Endodermal cell (in vitro differentiated cells): Measurements from ENCODE around the gene HELQ. TPM values are rescaled to one million over a fixed set of nuclear protein-coding genes. Genes with fewer than 3 reads are reported as not detected.

Experiments
- DNase-seq: peaks from one replicate; pipeline ENCODE4 v3.0.0-alpha.2; 2017
- H3K27ac ChIP-seq: 2 replicates; pipeline ENCODE4 v1.5.1; 2013; ENCODE audit warnings: mild to moderate bottlenecking, low read depth, low read length, moderate library complexity
- H3K27me3 ChIP-seq: 2 replicates; pipeline ENCODE4 v1.6.1; 2013; ENCODE audit warnings: mild to moderate bottlenecking, low read length, moderate library complexity; ENCODE audit not compliant: insufficient read depth, control insufficient read depth, poor library complexity, severe bottlenecking
- H3K36me3 ChIP-seq: 2 replicates; pipeline ENCODE4 v1.7.0; 2013; ENCODE audit warnings: mild to moderate bottlenecking, low read length, moderate library complexity; ENCODE audit not compliant: control insufficient read depth, insufficient read depth
- H3K4me1 ChIP-seq: one replicate; pipeline ENCODE4 v1.7.0; 2013; ENCODE audit warnings: low read length; ENCODE audit not compliant: control insufficient read depth, insufficient read depth
- H3K4me3 ChIP-seq: 2 replicates; pipeline ENCODE4 v1.5.1; 2013; ENCODE audit warnings: mild to moderate bottlenecking, low read length, moderate library complexity
- H3K9ac ChIP-seq: 2 replicates; pipeline ENCODE4 v1.6.1; 2013; ENCODE audit warnings: mild to moderate bottlenecking, low read length, moderate library complexity; ENCODE audit not compliant: poor library complexity, severe bottlenecking; ENCODE audit errors: extremely low read depth
- H3K9me3 ChIP-seq: 2 replicates; pipeline ENCODE4 v1.6.1; 2013; ENCODE audit warnings: mild to moderate bottlenecking, low read length, moderate library complexity; ENCODE audit not compliant: control insufficient read depth
- H3K27ac Mint-ChIP-seq: 2 replicates; pipeline ENCODE4 v1.8.0; 2020; ENCODE audit warnings: mixed read lengths
- H3K27me3 Mint-ChIP-seq: 2 replicates; pipeline ENCODE4 v1.8.0; 2021; ENCODE audit warnings: mild to moderate bottlenecking, mixed read lengths; ENCODE audit not compliant: insufficient read depth
- H3K36me3 Mint-ChIP-seq: 2 replicates; pipeline ENCODE4 v1.8.0; 2020; ENCODE audit warnings: low read depth, mixed read lengths
- H3K4me1 Mint-ChIP-seq: 2 replicates; pipeline ENCODE4 v1.8.0; 2020; ENCODE audit warnings: mixed read lengths
- H3K4me3 Mint-ChIP-seq: 2 replicates; pipeline ENCODE4 v1.8.0; 2020; ENCODE audit warnings: mild to moderate bottlenecking, moderate library complexity, mixed read lengths
- H3K9me3 Mint-ChIP-seq: 2 replicates; pipeline ENCODE4 v1.8.0; 2020; ENCODE audit warnings: mild to moderate bottlenecking, mixed read lengths
- WGBS, 2 experiments: methylation state at CpG; one replicate each; pipeline versions ENCODE4 v1.1.5 to v1.1.7; 2013; ENCODE audit warnings: missing lambda C conversion rate in 2 of 2, mixed read lengths in 1 of 2; ENCODE audit not compliant: insufficient coverage in 1 of 2, insufficient read length in 1 of 2; 5-methylcytosine and 5-hydroxymethylcytosine counted together
- long read RNA-seq, 4 experiments: library from polyadenylated mRNA in 2 of 4; library from RNA in 1 of 4; library from capped mRNA in 1 of 4; stranded (forward) in 3 of 4; unstranded in 1 of 4; transcript quantifications; one replicate each; pipeline ENCODE4 v2.0.0, GENCODE V29; 2020 to 2021; ENCODE audit warnings: inconsistent platforms in 1 of 4
- polyA plus RNA-seq, 2 experiments: library from polyadenylated mRNA; stranded (reverse); fragments of 50-300 nt; gene quantifications; one replicate each; pipeline ENCODE4 v1.2.3, GENCODE V29; 2013
- total RNA-seq, 2 donors: library from RNA; stranded (reverse); fragmentation: NEBNext Ultra II Directional in 1 of 2; extraction: Animal tissue kit (Norgen Biotek cat#: 25700) in 1 of 2; gene quantifications; 2 replicates in 1 of 2; 3 replicates in 1 of 2; pipeline ENCODE4 v1.2.1, GENCODE V29; 2021
- TF ChIP-seq, protein P1 (sequence below): fragments of 200-600 bp; sonication (generic); conservative IDR thresholded peaks from 2 replicates; pipeline ENCODE4 v1.5.0; 2021; ENCODE audit warnings: antibody characterized with exemption, mild to moderate bottlenecking

HELQ gene
- 10 to 100 TPM; 13.8 to 14.5 TPM for total RNA-seq
- polyA plus RNA-seq (2013, experiment 1 of 2) = 11.9 TPM
- 10.6 TPM for polyA plus RNA-seq (2013, experiment 2 of 2)
- long read RNA-seq, experiment 1, partial matches to known transcripts = 6 of 9 reads
- long read RNA-seq, experiment 1, other reads (novel, unspliced or antisense) = 1 of 9 reads
- long read RNA-seq, experiment 2, partial matches to known transcripts = 4 of 14 reads
- long read RNA-seq, experiment 2, other reads (novel, unspliced or antisense) = 6 of 14 reads
- long read RNA-seq, experiment 3, transcript HELQ-206 (2 exons, 574 nt) = minor isoform, 6 of 49 reads
- long read RNA-seq, experiment 3, transcript HELQ-202 (2 exons, 744 nt) = major isoform, 7 of 49 reads
- long read RNA-seq, experiment 3, transcript HELQ-201 (18 exons, 3,579 nt) = minor isoform, 5 of 49 reads
- long read RNA-seq, experiment 3, partial matches to known transcripts = 23 of 49 reads
- long read RNA-seq, experiment 3, other reads (novel, unspliced or antisense) = 6 of 49 reads
- long read RNA-seq, experiment 4, transcript HELQ-202 (2 exons, 744 nt) = major isoform, 10 of 31 reads
- long read RNA-seq, experiment 4, transcript HELQ-206 (2 exons, 574 nt) = minor isoform, 8 of 31 reads
- long read RNA-seq, experiment 4, partial matches to known transcripts = 12 of 31 reads
- long read RNA-seq, experiment 4, other reads (novel, unspliced or antisense) = 1 of 31 reads

- H3K9ac ChIP-seq = peak within 1 kb of the TSS; percentile 84
- Mint-ChIP-seq H3K4me1 (peaks cover 5% of the 10 kb centered on the region), H3K36me3 (peaks cover 41% of the 10 kb centered on the region), H3K27ac (peak within 1 kb of the TSS; percentile 100), H3K4me3 (peak within 1 kb of the TSS; percentile 99), H3K27me3 (no peaks in the 10 kb centered on the region), H3K9me3 (no peaks in the 10 kb centered on the region)
- no peaks in the 10 kb centered on the region for H3K4me1 ChIP-seq
- H3K36me3 ChIP-seq = peaks cover 55% of the 10 kb centered on the region
- DNase-seq = peak; percentile 98
- TF ChIP-seq, protein P1, sequence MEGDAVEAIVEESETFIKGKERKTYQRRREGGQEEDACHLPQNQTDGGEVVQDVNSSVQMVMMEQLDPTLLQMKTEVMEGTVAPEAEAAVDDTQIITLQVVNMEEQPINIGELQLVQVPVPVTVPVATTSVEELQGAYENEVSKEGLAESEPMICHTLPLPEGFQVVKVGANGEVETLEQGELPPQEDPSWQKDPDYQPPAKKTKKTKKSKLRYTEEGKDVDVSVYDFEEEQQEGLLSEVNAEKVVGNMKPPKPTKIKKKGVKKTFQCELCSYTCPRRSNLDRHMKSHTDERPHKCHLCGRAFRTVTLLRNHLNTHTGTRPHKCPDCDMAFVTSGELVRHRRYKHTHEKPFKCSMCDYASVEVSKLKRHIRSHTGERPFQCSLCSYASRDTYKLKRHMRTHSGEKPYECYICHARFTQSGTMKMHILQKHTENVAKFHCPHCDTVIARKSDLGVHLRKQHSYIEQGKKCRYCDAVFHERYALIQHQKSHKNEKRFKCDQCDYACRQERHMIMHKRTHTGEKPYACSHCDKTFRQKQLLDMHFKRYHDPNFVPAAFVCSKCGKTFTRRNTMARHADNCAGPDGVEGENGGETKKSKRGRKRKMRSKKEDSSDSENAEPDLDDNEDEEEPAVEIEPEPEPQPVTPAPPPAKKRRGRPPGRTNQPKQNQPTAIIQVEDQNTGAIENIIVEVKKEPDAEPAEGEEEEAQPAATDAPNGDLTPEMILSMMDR = peak; percentile 55
- H3K27ac ChIP-seq = peak within 1 kb of the TSS; percentile 82
- H3K27me3 ChIP-seq = no peaks in the 10 kb centered on the region
- H3K9me3 ChIP-seq = no peaks in the 10 kb centered on the region
- 0% methylated on average over 19 to 58 of the region's 58 CpGs for WGBS, 2 experiments
- H3K4me3 ChIP-seq = peak within 1 kb of the TSS; percentile 95
Observed at GRCh38 chr4:83455281-83456183, at the start of gene HELQ, which contains the start of gene MRPS18C. HELQ (minus strand) TSS chr4:83455823; CDS start chr4:83455693, 130 bp downstream. MRPS18C (plus strand) TSS chr4:83456058; CDS start chr4:83456078, 20 bp downstream.

- TF ChIP-seq, protein P1 = no peak
- H3K36me3 ChIP-seq = no peaks in the 10 kb centered on the region
- Mint-ChIP-seq H3K4me3 (no peak overlapping the region), H3K4me1 (no peaks in the 10 kb centered on the region), H3K27ac (no peak overlapping the region), H3K9me3 (no peaks in the 10 kb centered on the region), H3K36me3 (no peaks in the 10 kb centered on the region), H3K27me3 (no peaks in the 10 kb centered on the region)
- 98% methylated on average over 8 to 10 of the region's 10 CpGs for WGBS, 2 experiments
- no peaks in the 10 kb centered on the region for H3K27me3 ChIP-seq
- no peak overlapping the region for H3K4me3 ChIP-seq
- H3K27ac ChIP-seq = no peak overlapping the region
- H3K4me1 ChIP-seq = no peaks in the 10 kb centered on the region
- H3K9me3 ChIP-seq = no peaks in the 10 kb centered on the region
- H3K9ac ChIP-seq = no peak overlapping the region
- no peak for DNase-seq
Observed at GRCh38 chr4:83504996-83505395, 49.4 kb upstream of the HELQ start.

GRCh38 chr4:83504503-83504902 is 48.9 kb upstream of the HELQ start:
- no peaks in the 10 kb centered on the region for H3K4me1 ChIP-seq
- no peak overlapping the region for H3K4me3 Mint-ChIP-seq
- H3K27me3 ChIP-seq = no peaks in the 10 kb centered on the region
- H3K9me3 ChIP-seq = no peaks in the 10 kb centered on the region
- no peaks in the 10 kb centered on the region for H3K4me1 Mint-ChIP-seq
- H3K36me3 Mint-ChIP-seq = no peaks in the 10 kb centered on the region
- no peaks in the 10 kb centered on the region for H3K36me3 ChIP-seq
- TF ChIP-seq, protein P1 = no peak
- H3K9me3 Mint-ChIP-seq = no peaks in the 10 kb centered on the region
- H3K4me3 ChIP-seq = no peak overlapping the region
- WGBS, 2 experiments = 58 to 81% methylated on average over 3 to 4 of the region's 4 CpGs
- H3K27ac Mint-ChIP-seq = no peak overlapping the region
- no peak overlapping the region for H3K27ac ChIP-seq
- H3K27me3 Mint-ChIP-seq = no peaks in the 10 kb centered on the region
- no peak overlapping the region for H3K9ac ChIP-seq
- no peak for DNase-seq
